Duodenal mucosa (tissue), 2 donors: ENCODE data around the gene ARSB.

ENCODE experiments used
- H3K27ac ChIP-seq: one replicate; pipeline ENCODE4 v1.7.0; 2013; ENCODE audit warnings: low read depth, low read length
- H3K27me3 ChIP-seq, 2 donors: one replicate each; pipeline ENCODE4 v1.7.0; 2013; ENCODE audit warnings: low read length in 2 of 2, control low read depth in 1 of 2; ENCODE audit not compliant: insufficient read depth in 2 of 2, control insufficient read depth in 1 of 2
- H3K36me3 ChIP-seq, 2 donors: one replicate each; pipeline ENCODE4 v1.7.0; 2013; ENCODE audit warnings: low read length in 2 of 2, control low read depth in 1 of 2; ENCODE audit not compliant: insufficient read depth in 2 of 2, control insufficient read depth in 1 of 2
- H3K4me1 ChIP-seq, 2 donors: one replicate each; pipeline ENCODE4 v1.7.0; 2013; ENCODE audit warnings: low read length in 2 of 2, control low read depth in 1 of 2; ENCODE audit not compliant: insufficient read depth in 2 of 2, control insufficient read depth in 1 of 2
- H3K4me3 ChIP-seq, 2 donors: one replicate each; pipeline ENCODE4 v1.7.0; 2013; ENCODE audit warnings: low read length in 2 of 2, low read depth in 1 of 2
- H3K9ac ChIP-seq, 2 donors: one replicate each; pipeline ENCODE4 v1.7.0; 2013; ENCODE audit warnings: low read length in 2 of 2, low read depth in 1 of 2
- H3K9me3 ChIP-seq, 2 donors: one replicate each; pipeline ENCODE4 v1.7.0; 2013; ENCODE audit warnings: low read length in 2 of 2, control low read depth in 1 of 2; ENCODE audit not compliant: control insufficient read depth in 1 of 2

ARSB gene

DNA sequence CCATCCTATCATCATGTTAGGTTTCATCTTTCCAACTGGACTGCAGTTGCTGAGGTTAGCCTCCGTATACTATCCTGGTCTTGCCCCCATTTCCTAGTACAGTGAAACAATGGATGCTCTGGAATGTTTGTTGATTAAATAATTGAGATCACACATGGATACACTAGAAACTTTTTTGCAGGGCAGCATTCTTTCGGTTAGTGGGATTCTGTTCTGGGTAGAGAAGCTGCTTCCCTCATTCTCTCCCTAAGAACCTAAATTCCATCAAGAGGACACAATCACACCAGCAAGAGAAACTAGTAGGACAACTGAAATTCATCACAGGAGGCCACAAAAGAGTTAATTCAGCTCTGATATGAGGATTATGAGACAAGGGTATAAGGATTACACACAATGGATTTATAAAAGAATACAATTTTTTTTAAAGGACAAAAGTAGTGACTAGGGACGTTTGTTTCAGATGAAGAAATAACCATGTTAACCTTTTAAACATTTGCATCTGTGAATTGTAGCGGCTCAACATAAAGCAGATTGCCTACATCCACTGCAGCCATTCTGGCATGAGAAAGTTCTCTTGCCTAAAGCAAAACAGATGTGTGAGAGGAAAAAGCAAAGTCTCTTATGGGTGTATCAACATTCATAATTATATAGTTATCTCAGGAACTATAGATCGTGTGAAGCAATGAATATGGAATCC is 173.8 kb downstream of the ARSB start:
- Histone ChIP-seq H3K9me3 (no peaks in the 10 kb centered on the region), H3K9ac (no peak overlapping the region), H3K36me3 (no peaks in the 10 kb centered on the region), H3K27ac (no peak overlapping the region), H3K4me1 (no peaks in the 10 kb centered on the region), H3K27me3 (no peaks in the 10 kb centered on the region), H3K4me3 (no peak overlapping the region)

- Histone ChIP-seq H3K4me3 (no peak overlapping the region), H3K9ac (no peak overlapping the region), H3K36me3 (no peaks in the 10 kb centered on the region), H3K9me3 (no peaks in the 10 kb centered on the region), H3K27me3 (no peaks in the 10 kb centered on the region), H3K27ac (no peak overlapping the region), H3K4me1 (no peaks in the 10 kb centered on the region)
These were observed 174.8 kb downstream of the ARSB start for GRCh38 chr5:78810098-78810920.

DNA sequence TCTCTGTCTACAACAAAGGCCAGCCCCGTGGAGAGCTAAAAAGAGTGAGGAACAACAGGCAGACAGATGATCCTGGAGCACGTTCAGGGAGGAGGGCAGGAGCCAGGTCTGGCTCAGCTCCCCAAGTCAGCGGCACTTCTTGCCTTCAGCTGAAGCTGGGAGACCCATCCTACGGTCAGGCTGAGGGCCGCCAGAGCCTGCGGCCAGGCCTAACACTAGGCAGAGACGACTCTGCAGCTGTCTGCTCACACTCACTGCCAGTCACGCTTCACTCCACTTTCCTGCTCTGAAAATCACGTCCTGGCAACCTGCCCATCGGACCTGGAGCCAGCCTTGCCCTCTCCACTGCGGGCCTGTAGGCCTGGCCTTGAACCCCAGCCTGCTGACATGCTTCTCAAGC is 175.7 kb downstream of the ARSB start:
- H3K9ac ChIP-seq = no peak overlapping the region
- no peaks in the 10 kb centered on the region for H3K4me1 ChIP-seq
- H3K27me3 ChIP-seq = no peaks in the 10 kb centered on the region
- H3K27ac ChIP-seq = no peak overlapping the region
- no peaks in the 10 kb centered on the region for H3K36me3 ChIP-seq
- H3K4me3 ChIP-seq = no peak overlapping the region
- no peaks in the 10 kb centered on the region for H3K9me3 ChIP-seq

DNA sequence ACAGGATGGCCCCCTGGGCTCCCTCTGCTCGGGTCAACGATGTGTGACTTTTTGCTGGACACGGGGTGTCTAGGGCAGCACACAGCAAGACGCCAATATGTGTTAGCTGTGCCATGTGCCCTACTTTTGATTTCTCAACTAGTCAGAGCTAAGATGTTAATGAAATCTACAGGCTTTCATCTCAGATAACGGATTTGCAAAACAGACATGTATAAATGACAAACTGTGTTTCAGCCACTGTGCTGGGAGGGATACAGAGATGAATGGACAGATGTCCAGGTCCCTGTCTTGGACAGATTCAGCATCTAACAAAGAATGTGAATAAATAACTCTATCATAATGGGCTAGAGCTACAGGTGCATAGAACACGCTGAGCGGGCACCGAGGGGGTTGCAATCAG is 176.3 kb downstream of the ARSB start:
- Histone ChIP-seq H3K9ac (no peak overlapping the region), H3K4me3 (no peak overlapping the region), H3K36me3 (no peaks in the 10 kb centered on the region), H3K27me3 (no peaks in the 10 kb centered on the region), H3K4me1 (no peaks in the 10 kb centered on the region), H3K9me3 (no peaks in the 10 kb centered on the region), H3K27ac (no peak overlapping the region)

GRCh38 chr5:78808380-78808779 is 176.7 kb downstream of the ARSB start:
- Histone ChIP-seq H3K36me3 (no peaks in the 10 kb centered on the region), H3K27me3 (no peaks in the 10 kb centered on the region), H3K4me1 (no peaks in the 10 kb centered on the region), H3K9me3 (no peaks in the 10 kb centered on the region), H3K9ac (no peak overlapping the region), H3K27ac (no peak overlapping the region), H3K4me3 (no peak overlapping the region)

DNA sequence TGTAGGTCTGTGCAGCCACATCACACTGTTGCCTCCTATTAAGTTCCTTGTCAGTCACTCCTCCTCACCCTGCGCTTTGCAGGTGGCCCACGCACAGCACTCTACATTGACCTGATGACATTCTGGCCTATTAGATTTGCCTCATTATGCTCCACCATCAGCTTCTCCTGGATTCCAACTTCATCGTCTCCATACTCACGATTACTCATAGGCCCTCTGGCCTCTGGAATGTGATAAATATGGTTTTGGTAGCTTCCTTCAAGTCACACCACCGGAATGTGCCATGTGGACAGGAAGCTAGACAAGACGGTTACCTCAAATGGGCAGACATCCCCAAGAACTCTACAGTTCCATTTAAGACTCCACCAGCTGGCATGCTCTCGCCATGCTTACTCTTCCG is 178.6 kb downstream of the ARSB start:
- H3K27ac ChIP-seq = no peak overlapping the region
- H3K9me3 ChIP-seq = peaks cover 0 to under 1% of the 10 kb centered on the region in 2 donors
- H3K27me3 ChIP-seq = no peaks in the 10 kb centered on the region
- H3K36me3 ChIP-seq = no peaks in the 10 kb centered on the region
- no peak overlapping the region for H3K9ac ChIP-seq
- no peak overlapping the region for H3K4me3 ChIP-seq
- H3K4me1 ChIP-seq = no peaks in the 10 kb centered on the region

DNA sequence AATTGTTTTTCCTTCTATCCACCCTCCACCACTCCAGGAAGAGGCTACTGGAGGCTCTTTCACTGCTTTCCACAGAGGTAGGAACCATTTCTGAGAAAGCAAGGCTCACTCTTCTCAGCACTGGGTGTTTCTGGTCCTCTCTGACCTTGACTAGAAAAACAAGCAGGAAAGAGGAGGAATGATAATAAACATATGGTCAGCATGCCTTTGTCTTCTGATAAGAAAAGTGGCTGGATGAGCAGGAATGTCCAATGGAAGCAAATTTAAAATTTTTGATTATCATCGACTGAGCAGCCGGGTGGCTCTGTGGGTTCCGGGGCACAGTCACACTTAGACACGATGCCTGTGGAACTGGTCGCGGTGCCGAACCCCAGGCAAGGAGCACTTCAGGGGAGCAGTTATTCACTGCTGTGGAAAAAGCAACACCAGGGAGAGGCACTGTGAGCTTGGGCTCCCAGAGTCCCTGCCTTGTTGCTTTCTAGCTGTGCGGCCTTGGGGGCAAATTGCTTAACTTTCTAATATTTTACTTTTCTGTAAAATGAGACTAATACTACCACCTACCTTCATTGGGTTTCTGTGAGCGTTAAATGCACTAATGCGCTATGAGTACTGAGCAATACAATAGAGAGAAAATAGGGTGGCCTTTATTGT is 179.5 kb downstream of the ARSB start:
- Histone ChIP-seq H3K4me3 (no peak overlapping the region), H3K9ac (no peak overlapping the region), H3K27ac (no peak overlapping the region), H3K4me1 (no peaks in the 10 kb centered on the region), H3K36me3 (no peaks in the 10 kb centered on the region), H3K27me3 (no peaks in the 10 kb centered on the region), H3K9me3 (peaks cover 0 to 5% of the 10 kb centered on the region in 2 donors)

DNA sequence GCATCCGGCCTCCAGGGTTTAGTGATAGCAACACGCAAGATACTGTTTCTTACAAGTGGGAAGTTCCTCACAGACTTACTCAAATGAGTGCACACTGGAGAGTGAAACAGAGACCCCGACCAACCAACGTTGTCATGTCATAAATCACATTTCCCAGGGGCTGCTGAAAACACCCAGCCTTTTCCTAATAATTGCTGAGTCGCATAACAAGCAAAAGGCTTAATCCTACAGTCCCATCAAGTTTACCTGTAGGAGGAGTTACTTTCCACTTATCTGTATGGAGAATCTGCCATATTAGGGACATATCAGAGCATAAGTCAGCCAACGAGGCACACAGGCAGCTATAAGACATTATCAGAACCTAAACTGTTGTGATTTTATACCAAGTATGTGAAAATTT is 180.1 kb downstream of the ARSB start:
- no peaks in the 10 kb centered on the region for H3K4me1 ChIP-seq
- H3K27me3 ChIP-seq = no peaks in the 10 kb centered on the region
- no peak overlapping the region for H3K4me3 ChIP-seq
- H3K36me3 ChIP-seq = no peaks in the 10 kb centered on the region
- H3K27ac ChIP-seq = no peak overlapping the region
- no peak overlapping the region for H3K9ac ChIP-seq
- peaks cover 0 to 5% of the 10 kb centered on the region in 2 donors for H3K9me3 ChIP-seq

- no peaks in the 10 kb centered on the region for H3K36me3 ChIP-seq
- no peak overlapping the region for H3K27ac ChIP-seq
- H3K4me1 ChIP-seq = no peaks in the 10 kb centered on the region
- peaks cover 0 to 5% of the 10 kb centered on the region in 2 donors for H3K9me3 ChIP-seq
- no peak overlapping the region for H3K4me3 ChIP-seq
- no peaks in the 10 kb centered on the region for H3K27me3 ChIP-seq
- H3K9ac ChIP-seq = no peak overlapping the region
These were observed 181.2 kb downstream of the ARSB start for GRCh38 chr5:78803941-78804340.

DNA sequence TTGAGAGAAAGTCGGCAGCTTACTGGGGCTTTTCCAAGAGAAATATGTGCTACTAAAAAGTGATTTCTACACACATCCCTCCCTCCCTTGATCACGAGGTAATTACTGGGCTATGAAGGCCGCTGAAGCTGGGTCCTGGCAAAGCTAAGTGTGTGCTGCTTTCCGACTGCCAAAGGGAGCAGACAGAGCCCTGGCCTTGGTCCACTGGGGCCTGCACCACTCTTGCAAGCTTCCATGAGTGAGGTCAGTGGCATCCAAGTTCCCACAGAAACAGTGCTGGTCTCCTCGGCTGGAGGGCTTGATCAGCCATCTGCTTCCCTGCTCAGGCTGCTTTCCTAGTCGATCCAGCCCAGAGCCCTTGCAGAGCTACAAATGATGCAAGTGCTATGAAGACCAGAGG is 181.8 kb downstream of the ARSB start:
- Histone ChIP-seq H3K9ac (no peak overlapping the region), H3K9me3 (peaks cover 0 to 5% of the 10 kb centered on the region in 2 donors), H3K4me1 (no peaks in the 10 kb centered on the region), H3K36me3 (no peaks in the 10 kb centered on the region), H3K4me3 (no peak overlapping the region), H3K27ac (no peak overlapping the region), H3K27me3 (no peaks in the 10 kb centered on the region)
